ENCODE data around the gene IGFLR1.
"Not testable (repeated sequence)": the region's sequence is repeated elsewhere in the genome, so short reads cannot be mapped to it uniquely, and the experiment has no call there.

The IGFLR1 gene

GRCh38 chr19:35739275-35740107, 2.8 kb downstream of the IGFLR1 start:
- DNase-seq, result no peak

GRCh38 chr19:35738887-35739229, 3.4 kb downstream of the IGFLR1 start:
- DNase-seq, result no peak

- DNase-seq, result no peak
Observed at GRCh38 chr19:35738021-35738886, 4.0 kb downstream of the IGFLR1 start.

- DNase-seq, result no peak
Observed at GRCh38 chr19:35736913-35737886, 5.1 kb downstream of the IGFLR1 start.

- DNase-seq, result no peak
Observed at GRCh38 chr19:35734889-35735288, 7.4 kb downstream of the IGFLR1 start.

GRCh38 chr19:35734273-35734672, 8.0 kb downstream of the IGFLR1 start:
- no peak for DNase-seq

- DNase-seq, result no peak
Observed at GRCh38 chr19:35733180-35734125, 8.8 kb downstream of the IGFLR1 start.

GRCh38 chr19:35732540-35733179, 9.6 kb downstream of the IGFLR1 start:
- no peak for DNase-seq

- no peak for DNase-seq
Observed at GRCh38 chr19:35731779-35732405, 10.4 kb downstream of the IGFLR1 start.

GRCh38 chr19:35731353-35731752, 10.9 kb downstream of the IGFLR1 start:
- DNase-seq, result no peak

GRCh38 chr19:35730326-35730725, 11.9 kb downstream of the IGFLR1 start:
- DNase-seq, result no peak

GRCh38 chr19:35729763-35730162, 12.5 kb downstream of the IGFLR1 start:
- no peak for DNase-seq

GRCh38 chr19:35729021-35729420, 13.2 kb downstream of the IGFLR1 start:
- DNase-seq, result no peak

GRCh38 chr19:35727956-35728706, 14.1 kb downstream of the IGFLR1 start:
- DNase-seq, result no peak

- no peak for DNase-seq
Observed at GRCh38 chr19:35727053-35727955, 14.9 kb downstream of the IGFLR1 start.

GRCh38 chr19:35725216-35725861, 16.9 kb downstream of the IGFLR1 start:
- DNase-seq, result no peak

- DNase-seq, result no peak
Observed at GRCh38 chr19:35724560-35724959, 17.7 kb downstream of the IGFLR1 start.

GRCh38 chr19:35724132-35724531, 18.1 kb downstream of the IGFLR1 start:
- DNase-seq, result not testable (repeated sequence)

Measured in DMS79 (cell line).